ENCODE results near the gene MSI1. TPM values are rescaled to one million over a fixed set of nuclear protein-coding genes. Genes with fewer than 3 reads are reported as not detected.

The MSI1 gene
- polyA plus RNA-seq, 2 of the 4 experiments (the other 2 are of a cell fraction) = 0.72 to 1.9 TPM

DNA sequence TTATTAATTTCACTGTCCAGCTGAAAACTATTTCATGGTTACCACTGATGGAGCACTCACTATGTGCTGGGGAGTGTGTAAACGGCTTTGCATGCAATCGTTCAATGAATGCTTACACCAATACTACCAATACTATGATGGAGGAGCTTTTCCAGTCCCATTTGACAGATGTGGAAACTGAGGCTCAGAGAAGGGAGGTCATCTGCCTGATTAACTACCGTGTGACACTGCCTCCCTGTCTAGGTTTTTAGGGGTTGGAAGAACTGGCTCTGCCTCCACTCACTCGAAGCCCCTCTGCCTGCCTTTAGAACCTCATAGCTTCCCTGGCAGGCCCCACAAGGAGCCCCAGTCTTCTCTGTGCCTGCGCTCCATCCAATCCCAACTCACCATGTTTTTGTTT, 11.9 kb downstream of the MSI1 start:
- H3K9me3 ChIP-seq = no peaks in the 10 kb centered on the region
- 54% methylated on average over 5 of the region's 5 CpGs for WGBS (ENCODE audit: missing lambda C conversion rate)
- TF ChIP-seq, protein P1, sequence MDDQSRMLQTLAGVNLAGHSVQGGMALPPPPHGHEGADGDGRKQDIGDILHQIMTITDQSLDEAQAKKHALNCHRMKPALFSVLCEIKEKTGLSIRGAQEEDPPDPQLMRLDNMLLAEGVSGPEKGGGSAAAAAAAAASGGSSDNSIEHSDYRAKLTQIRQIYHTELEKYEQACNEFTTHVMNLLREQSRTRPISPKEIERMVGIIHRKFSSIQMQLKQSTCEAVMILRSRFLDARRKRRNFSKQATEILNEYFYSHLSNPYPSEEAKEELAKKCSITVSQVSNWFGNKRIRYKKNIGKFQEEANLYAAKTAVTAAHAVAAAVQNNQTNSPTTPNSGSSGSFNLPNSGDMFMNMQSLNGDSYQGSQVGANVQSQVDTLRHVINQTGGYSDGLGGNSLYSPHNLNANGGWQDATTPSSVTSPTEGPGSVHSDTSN (IDR thresholded peaks at IDR 0.05) = no peak
- TF ChIP-seq SREBF2 (IDR thresholded peaks at IDR 0.05) = no peak
- no peak for TF ChIP-seq ZNF302 (CRISPR knock-in tag; IDR thresholded peaks at IDR 0.05)
- TF ChIP-seq CHD4 (IDR thresholded peaks at IDR 0.05; ENCODE audit: borderline replicate concordance) = no peak
- TF ChIP-seq REST (IDR thresholded peaks at IDR 0.05) = no peak
- TF ChIP-seq TFCP2L1 (CRISPR knock-in tag; IDR thresholded peaks at IDR 0.05) = no peak
- TF ChIP-seq, protein P2, sequence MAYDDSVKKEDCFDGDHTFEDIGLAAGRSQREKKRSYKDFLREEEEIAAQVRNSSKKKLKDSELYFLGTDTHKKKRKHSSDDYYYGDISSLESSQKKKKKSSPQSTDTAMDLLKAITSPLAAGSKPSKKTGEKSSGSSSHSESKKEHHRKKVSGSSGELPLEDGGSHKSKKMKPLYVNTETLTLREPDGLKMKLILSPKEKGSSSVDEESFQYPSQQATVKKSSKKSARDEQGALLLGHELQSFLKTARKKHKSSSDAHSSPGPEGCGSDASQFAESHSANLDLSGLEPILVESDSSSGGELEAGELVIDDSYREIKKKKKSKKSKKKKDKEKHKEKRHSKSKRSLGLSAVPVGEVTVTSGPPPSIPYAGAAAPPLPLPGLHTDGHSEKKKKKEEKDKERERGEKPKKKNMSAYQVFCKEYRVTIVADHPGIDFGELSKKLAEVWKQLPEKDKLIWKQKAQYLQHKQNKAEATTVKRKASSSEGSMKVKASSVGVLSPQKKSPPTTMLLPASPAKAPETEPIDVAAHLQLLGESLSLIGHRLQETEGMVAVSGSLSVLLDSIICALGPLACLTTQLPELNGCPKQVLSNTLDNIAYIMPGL (CRISPR knock-in tag; IDR thresholded peaks at IDR 0.05; ENCODE audit: borderline replicate concordance) = no peak
- TF ChIP-seq, protein P3, sequence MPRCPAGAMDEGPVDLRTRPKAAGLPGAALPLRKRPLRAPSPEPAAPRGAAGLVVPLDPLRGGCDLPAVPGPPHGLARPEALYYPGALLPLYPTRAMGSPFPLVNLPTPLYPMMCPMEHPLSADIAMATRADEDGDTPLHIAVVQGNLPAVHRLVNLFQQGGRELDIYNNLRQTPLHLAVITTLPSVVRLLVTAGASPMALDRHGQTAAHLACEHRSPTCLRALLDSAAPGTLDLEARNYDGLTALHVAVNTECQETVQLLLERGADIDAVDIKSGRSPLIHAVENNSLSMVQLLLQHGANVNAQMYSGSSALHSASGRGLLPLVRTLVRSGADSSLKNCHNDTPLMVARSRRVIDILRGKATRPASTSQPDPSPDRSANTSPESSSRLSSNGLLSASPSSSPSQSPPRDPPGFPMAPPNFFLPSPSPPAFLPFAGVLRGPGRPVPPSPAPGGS (IDR thresholded peaks at IDR 0.05) = no peak
- no peak for TF ChIP-seq ZC3H11A (IDR thresholded peaks at IDR 0.05)
- TF ChIP-seq HEYL (CRISPR knock-in tag; IDR thresholded peaks at IDR 0.05) = no peak
- TF ChIP-seq PHF8 (IDR thresholded peaks at IDR 0.05; ENCODE audit: borderline replicate concordance, low read depth) = no peak
- TF ChIP-seq ATOH8 (CRISPR knock-in tag; IDR thresholded peaks at IDR 0.05; ENCODE audit: low read depth) = no peak
- FAIRE-seq (no peak), DNase-seq (ENCODE audit: low read depth in 1 of 2, low spot score in 1 of 2) (no peak), ATAC-seq (peak; percentile 2 to 16; a peak in 3 of 6 replicates)
- ChIA-PET POLR2A (interaction anchor here (1.6 kb wide), 1 partner anchor 224 kb away, joined by 4 read pairs; the partner anchor contains the start of gene POP5), CTCF (interaction anchor here (0.6 to 1.9 kb wide), 30 partner anchors 9 to 154 kb away, joined by 3 to 41 read pairs (median 4); partner anchors contain the start of gene COX6A1)
- H3K4me2 ChIP-seq = peak overlapping the region; percentile 78
- H3K27ac ChIP-seq = peak overlapping the region; percentile 23 to 70; a peak in 4 of 6 replicates
- peak overlapping the region; percentile 32 for H3K4me3 ChIP-seq
- peaks cover 5% of the 10 kb centered on the region for H3K4me1 ChIP-seq

DNA sequence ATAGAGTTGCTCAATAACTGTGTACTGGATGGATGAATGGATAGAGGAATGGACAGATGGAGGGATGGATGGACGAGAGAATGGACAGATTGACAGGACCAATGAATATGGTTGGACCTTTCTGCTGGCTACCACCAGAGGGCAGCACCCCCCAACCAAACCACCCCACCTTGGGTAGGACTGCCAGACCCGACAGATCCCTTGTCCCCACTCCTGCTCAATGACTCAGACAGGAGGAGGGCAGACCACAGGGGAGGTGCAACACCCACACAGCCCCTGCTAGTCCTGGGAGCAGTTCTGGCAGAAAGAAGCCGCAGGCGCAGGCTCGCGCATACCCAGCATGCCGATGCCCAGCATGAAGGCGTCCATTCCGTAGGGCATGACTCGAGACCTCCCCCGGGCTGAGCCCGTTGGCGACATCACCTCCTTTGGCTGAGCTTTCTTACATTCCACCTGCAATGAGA, 12.4 kb downstream of the MSI1 start:
- Histone ChIP-seq H3K4me2 (peak overlapping the region; percentile 78), H3K27ac (peak overlapping the region; percentile 23 to 70; a peak in 4 of 6 replicates), H3K9me3 (no peaks in the 10 kb centered on the region), H3K4me3 (peak overlapping the region; percentile 32), H3K4me1 (peaks cover 8% of the 10 kb centered on the region)
- ATAC-seq (peak; percentile 91 to 95), DNase-seq (ENCODE audit: low read depth in 1 of 2, low spot score in 1 of 2) (peak; percentile 90 to 98), FAIRE-seq (peak; percentile 92)
- ChIA-PET CTCF (interaction anchor here (0.6 to 1.9 kb wide), 31 partner anchors 9 to 154 kb away, joined by 3 to 41 read pairs (median 4); partner anchors contain the start of genes COX6A1 and PLA2G1B), POLR2A (interaction anchor here (1.6 kb wide), 1 partner anchor 225 kb away, joined by 4 read pairs; the partner anchor contains the start of gene POP5)
- TF ChIP-seq, protein P4, sequence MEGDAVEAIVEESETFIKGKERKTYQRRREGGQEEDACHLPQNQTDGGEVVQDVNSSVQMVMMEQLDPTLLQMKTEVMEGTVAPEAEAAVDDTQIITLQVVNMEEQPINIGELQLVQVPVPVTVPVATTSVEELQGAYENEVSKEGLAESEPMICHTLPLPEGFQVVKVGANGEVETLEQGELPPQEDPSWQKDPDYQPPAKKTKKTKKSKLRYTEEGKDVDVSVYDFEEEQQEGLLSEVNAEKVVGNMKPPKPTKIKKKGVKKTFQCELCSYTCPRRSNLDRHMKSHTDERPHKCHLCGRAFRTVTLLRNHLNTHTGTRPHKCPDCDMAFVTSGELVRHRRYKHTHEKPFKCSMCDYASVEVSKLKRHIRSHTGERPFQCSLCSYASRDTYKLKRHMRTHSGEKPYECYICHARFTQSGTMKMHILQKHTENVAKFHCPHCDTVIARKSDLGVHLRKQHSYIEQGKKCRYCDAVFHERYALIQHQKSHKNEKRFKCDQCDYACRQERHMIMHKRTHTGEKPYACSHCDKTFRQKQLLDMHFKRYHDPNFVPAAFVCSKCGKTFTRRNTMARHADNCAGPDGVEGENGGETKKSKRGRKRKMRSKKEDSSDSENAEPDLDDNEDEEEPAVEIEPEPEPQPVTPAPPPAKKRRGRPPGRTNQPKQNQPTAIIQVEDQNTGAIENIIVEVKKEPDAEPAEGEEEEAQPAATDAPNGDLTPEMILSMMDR (IDR thresholded peaks at IDR 0.05) = peak; percentile 95
- TF ChIP-seq NPAS2 (CRISPR knock-in tag; IDR thresholded peaks at IDR 0.05; ENCODE audit: borderline replicate concordance) = no peak
- TF ChIP-seq RAD21 (conservative IDR thresholded peaks at IDR 0.05 in 1 of 2, IDR thresholded peaks at IDR 0.05 in 1 of 2) = peak; percentile 92 to 97
- 0 out of 2 replicates have a peak, but pooled peaks have one; percentile 10 for TF ChIP-seq FOSL2 (IDR thresholded peaks at IDR 0.05)
- TF ChIP-seq FOSL2 (CRISPR knock-in tag; IDR thresholded peaks at IDR 0.05) = peak; percentile 67
- TF ChIP-seq GATA3 (IDR thresholded peaks at IDR 0.05; ENCODE audit: borderline replicate concordance) = no peak
- no peak for TF ChIP-seq FOSB (CRISPR knock-in tag; IDR thresholded peaks at IDR 0.05)
- peak in 1 of 2 experiments; percentile 22; a peak in 1 of 5 replicates for TF ChIP-seq JUN (IDR thresholded peaks at IDR 0.05)
- TF ChIP-seq SMC3 (IDR thresholded peaks at IDR 0.05) = peak; percentile 87
- TF ChIP-seq MAX (IDR thresholded peaks at IDR 0.05) = peak; percentile 34; the same call in 1 of the 2 replicates
- TF ChIP-seq ZFP36 (IDR thresholded peaks at IDR 0.05; ENCODE audit: borderline replicate concordance, partially characterized antibody) = no peak
- 6% methylated on average over 13 of the region's 13 CpGs for WGBS (ENCODE audit: missing lambda C conversion rate)

Data from A549 (cell line).